Gastrocnemius medialis (tissue), 4 donors: ENCODE data around the gene AACS.

Source experiments
- POLR2A ChIP-seq, 2 donors: fragments of 450-650 bp; IDR thresholded peaks; one replicate each; pipeline ENCODE4 v1.6.1; 2017; ENCODE audit warnings: antibody characterized with exemption in 2 of 2, mild to moderate bottlenecking in 2 of 2, moderate library complexity in 2 of 2
- TF ChIP-seq, protein P1 (sequence below), 5 experiments: fragments of 450-650 bp in 3 of 5; fragments of 200-600 bp in 2 of 5; sonication (generic) in 2 of 5; IDR thresholded peaks in 4 of 5; conservative IDR thresholded peaks in 1 of 5; 1 replicate in 4 of 5; 2 replicates in 1 of 5; pipeline ENCODE4 v1.5.1; 2016 to 2019; ENCODE audit warnings: antibody characterized with exemption in 5 of 5, mild to moderate bottlenecking in 3 of 5, moderate library complexity in 3 of 5

DNA sequence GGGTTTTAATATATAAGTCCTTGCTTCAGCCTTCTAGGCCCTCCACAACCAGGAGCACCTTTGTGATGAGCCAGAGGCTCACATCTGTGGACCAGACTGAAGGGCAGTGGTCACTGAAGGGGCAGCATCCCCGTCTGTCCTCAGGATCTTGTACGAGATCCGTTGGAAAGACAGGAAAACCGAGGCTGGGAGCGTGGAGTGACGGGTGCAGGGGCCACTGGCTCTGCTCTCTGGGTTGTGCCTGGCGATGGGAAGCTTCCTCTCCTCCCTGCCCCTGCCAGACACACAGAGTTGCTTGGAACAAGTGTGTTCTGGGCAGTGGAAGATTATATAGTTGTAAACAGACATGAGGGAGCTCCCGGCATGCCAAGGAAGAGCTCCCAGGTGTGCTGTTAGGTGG, 48.0 kb downstream of the AACS start:
- TF ChIP-seq, protein P1, sequence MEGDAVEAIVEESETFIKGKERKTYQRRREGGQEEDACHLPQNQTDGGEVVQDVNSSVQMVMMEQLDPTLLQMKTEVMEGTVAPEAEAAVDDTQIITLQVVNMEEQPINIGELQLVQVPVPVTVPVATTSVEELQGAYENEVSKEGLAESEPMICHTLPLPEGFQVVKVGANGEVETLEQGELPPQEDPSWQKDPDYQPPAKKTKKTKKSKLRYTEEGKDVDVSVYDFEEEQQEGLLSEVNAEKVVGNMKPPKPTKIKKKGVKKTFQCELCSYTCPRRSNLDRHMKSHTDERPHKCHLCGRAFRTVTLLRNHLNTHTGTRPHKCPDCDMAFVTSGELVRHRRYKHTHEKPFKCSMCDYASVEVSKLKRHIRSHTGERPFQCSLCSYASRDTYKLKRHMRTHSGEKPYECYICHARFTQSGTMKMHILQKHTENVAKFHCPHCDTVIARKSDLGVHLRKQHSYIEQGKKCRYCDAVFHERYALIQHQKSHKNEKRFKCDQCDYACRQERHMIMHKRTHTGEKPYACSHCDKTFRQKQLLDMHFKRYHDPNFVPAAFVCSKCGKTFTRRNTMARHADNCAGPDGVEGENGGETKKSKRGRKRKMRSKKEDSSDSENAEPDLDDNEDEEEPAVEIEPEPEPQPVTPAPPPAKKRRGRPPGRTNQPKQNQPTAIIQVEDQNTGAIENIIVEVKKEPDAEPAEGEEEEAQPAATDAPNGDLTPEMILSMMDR (IDR thresholded peaks at IDR 0.05 in 4 of 5, conservative IDR thresholded peaks at IDR 0.05 in 1 of 5) = no peak
- no peak for TF ChIP-seq POLR2A (IDR thresholded peaks at IDR 0.05)
